DOHH2 (cell line): ENCODE data around the gene TIMM44.
"Not testable (repeated sequence)": the region's sequence is repeated elsewhere in the genome, so short reads cannot be mapped to it uniquely, and the experiment has no call there.

Experiments used
- H3F3A ChIP-seq: fragments of 200-600 bp; sonication (generic), shearing (Covaris generic); 2 replicates; pipeline ENCODE4 v1.6.0; 2016; ENCODE audit warnings: antibody characterized with exemption, mild to moderate bottlenecking; ENCODE audit not compliant: control insufficient read depth, insufficient read depth
- H3K27ac ChIP-seq: fragments of 200-600 bp; sonication (generic); 2 replicates; pipeline ENCODE4 v1.5.1; 2014; ENCODE audit warnings: low read depth, mild to moderate bottlenecking, low read length, moderate library complexity
- H3K27me3 ChIP-seq: fragments of 200-600 bp; sonication (generic); 2 replicates; pipeline ENCODE4 v1.6.1; 2014; ENCODE audit warnings: mild to moderate bottlenecking, low read length, mixed read lengths; ENCODE audit not compliant: control insufficient read depth
- H3K36me3 ChIP-seq: fragments of 200-600 bp; sonication (generic); 2 replicates; pipeline ENCODE4 v1.6.1; 2014; ENCODE audit warnings: mild to moderate bottlenecking, low read length, moderate library complexity, mixed read lengths; ENCODE audit not compliant: control insufficient read depth
- H3K4me1 ChIP-seq: fragments of 200-600 bp; sonication (generic); 2 replicates; pipeline ENCODE4 v1.6.1; 2014; ENCODE audit warnings: mild to moderate bottlenecking, low read length, mixed read lengths; ENCODE audit not compliant: control insufficient read depth
- H3K4me2 ChIP-seq: fragments of 200-600 bp; sonication (generic); 2 replicates; pipeline ENCODE4 v1.6.0; 2014; ENCODE audit warnings: mild to moderate bottlenecking, low read length, moderate library complexity
- H3K4me3 ChIP-seq: fragments of 200-600 bp; sonication (generic); 2 replicates; pipeline ENCODE4 v1.5.1; 2014; ENCODE audit warnings: mild to moderate bottlenecking, low read length, mixed read lengths
- H3K79me2 ChIP-seq: fragments of 200-600 bp; sonication (generic); 2 replicates; pipeline ENCODE4 v1.6.1; 2014; ENCODE audit warnings: mild to moderate bottlenecking, low read length, mixed read lengths; ENCODE audit not compliant: control insufficient read depth
- H3K9me2 ChIP-seq: fragments of 200-600 bp; sonication (generic); replicated peaks from 2 replicates; pipeline ENCODE4 v1.6.1; 2014; ENCODE audit warnings: mild to moderate bottlenecking, low read length, mixed read lengths; ENCODE audit not compliant: control insufficient read depth
- H3K9me3 ChIP-seq: fragments of 200-600 bp; sonication (generic); 2 replicates; pipeline ENCODE4 v1.6.1; 2014; ENCODE audit warnings: antibody characterized with exemption, low read length, mixed read lengths; ENCODE audit not compliant: control insufficient read depth, insufficient read depth
- H4K20me1 ChIP-seq: fragments of 200-600 bp; sonication (generic); 2 replicates; pipeline ENCODE4 v1.6.0; 2014; ENCODE audit warnings: low read depth, mild to moderate bottlenecking, antibody characterized with exemption, low read length, moderate library complexity; ENCODE audit not compliant: control insufficient read depth, insufficient read depth
- CTCF ChIP-seq: fragments of 200-600 bp; sonication (generic); IDR thresholded peaks from one replicate; pipeline ENCODE4 v1.5.1; 2014; ENCODE audit warnings: antibody characterized with exemption, mild to moderate bottlenecking, low read depth, low read length; ENCODE audit not compliant: poor library complexity, severe bottlenecking
- EZH2phosphoT487 ChIP-seq: fragments of 200-600 bp; sonication (generic); IDR thresholded peaks from 2 replicates; pipeline ENCODE4 v1.6.1; 2017; ENCODE audit warnings: borderline replicate concordance, mild to moderate bottlenecking, antibody characterized with exemption, low read length, moderate library complexity, mixed read lengths

The TIMM44 gene

DNA sequence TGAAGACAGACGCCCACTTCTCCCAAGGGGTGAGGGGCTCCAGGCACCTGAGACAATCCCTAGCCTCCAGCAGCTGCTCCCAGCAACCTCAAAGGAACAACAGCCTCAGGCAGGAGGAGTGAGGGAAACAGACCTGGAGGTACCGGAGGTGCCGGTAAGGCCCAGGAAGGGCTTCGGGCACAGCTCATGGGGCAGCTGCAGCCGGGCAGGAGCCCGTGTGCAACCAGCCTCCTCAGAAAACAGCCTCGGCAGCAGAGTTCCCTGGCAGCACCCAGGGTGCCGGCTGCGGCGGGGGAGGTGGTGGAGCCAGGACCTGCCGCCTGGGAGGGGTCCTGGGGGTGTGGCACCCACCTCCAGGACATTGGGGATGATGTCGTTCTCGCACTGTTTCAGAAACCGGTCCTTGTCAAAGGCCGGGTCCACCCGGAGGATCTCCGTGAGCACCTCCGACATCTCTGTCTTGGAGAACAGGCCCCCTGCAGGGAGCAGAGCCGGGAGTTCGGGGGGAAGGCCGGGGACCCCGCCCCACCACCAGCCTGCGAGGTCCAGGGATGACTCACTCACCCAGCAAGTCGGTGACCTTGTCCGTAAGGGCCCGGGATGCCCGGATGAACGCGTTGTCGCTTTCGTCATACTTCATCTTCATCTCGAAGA is 11.1 kb downstream of the TIMM44 start:
- peaks cover 74% of the 10 kb centered on the region for H3K36me3 ChIP-seq

GRCh38 chr19:7931221-7932061 is 12.0 kb downstream of the TIMM44 start:
- no peaks in the 10 kb centered on the region for H3K9me2 ChIP-seq
- H4K20me1 ChIP-seq = 0 out of 2 replicates have a peak, but pooled peaks cover 5% of the 10 kb centered on the region
- H3K79me2 ChIP-seq = no peaks in the 10 kb centered on the region

More for the DNA sequence above, 11.1 kb downstream of the TIMM44 start:
- Histone ChIP-seq H4K20me1 (no peaks in the 10 kb centered on the region), H3K79me2 (0 out of 2 replicates have a peak, but pooled peaks cover 2% of the 10 kb centered on the region), H3K27me3 (no peaks in the 10 kb centered on the region), H3F3A (peaks cover 6% of the 10 kb centered on the region; the same call in 1 of the 2 replicates), H3K4me1 (no peaks in the 10 kb centered on the region), H3K27ac (no peak overlapping the region), H3K4me3 (no peak overlapping the region), H3K9me2 (no peaks in the 10 kb centered on the region), H3K4me2 (no peak overlapping the region), H3K9me3 (no peaks in the 10 kb centered on the region)
- TF ChIP-seq CTCF (no peak), EZH2phosphoT487 (no peak)

GRCh38 chr19:7930765-7931164 is 12.7 kb downstream of the TIMM44 start:
- Histone ChIP-seq H3K27me3 (no peaks in the 10 kb centered on the region), H3K4me3 (no peak overlapping the region), H3F3A (peaks cover 12% of the 10 kb centered on the region; the same call in 1 of the 2 replicates), H3K27ac (no peak overlapping the region), H4K20me1 (0 out of 2 replicates have a peak, but pooled peaks cover 6% of the 10 kb centered on the region), H3K79me2 (no peaks in the 10 kb centered on the region), H3K9me3 (no peaks in the 10 kb centered on the region), H3K9me2 (no peaks in the 10 kb centered on the region), H3K36me3 (peaks cover 64% of the 10 kb centered on the region), H3K4me2 (no peak overlapping the region), H3K4me1 (peaks cover 5% of the 10 kb centered on the region)
- TF ChIP-seq CTCF (no peak), EZH2phosphoT487 (no peak)

More at GRCh38 chr19:7931221-7932061, 12.0 kb downstream of the TIMM44 start:
- H3K4me2 ChIP-seq = no peak overlapping the region
- H3K4me1 ChIP-seq = peaks cover 1% of the 10 kb centered on the region
- no peaks in the 10 kb centered on the region for H3K9me3 ChIP-seq
- H3K36me3 ChIP-seq = peaks cover 70% of the 10 kb centered on the region
- TF ChIP-seq CTCF = no peak
- no peak for TF ChIP-seq EZH2phosphoT487
- peaks cover 9% of the 10 kb centered on the region; the same call in 1 of the 2 replicates for H3F3A ChIP-seq
- no peaks in the 10 kb centered on the region for H3K27me3 ChIP-seq
- no peak overlapping the region for H3K4me3 ChIP-seq
- H3K27ac ChIP-seq = no peak overlapping the region

DNA sequence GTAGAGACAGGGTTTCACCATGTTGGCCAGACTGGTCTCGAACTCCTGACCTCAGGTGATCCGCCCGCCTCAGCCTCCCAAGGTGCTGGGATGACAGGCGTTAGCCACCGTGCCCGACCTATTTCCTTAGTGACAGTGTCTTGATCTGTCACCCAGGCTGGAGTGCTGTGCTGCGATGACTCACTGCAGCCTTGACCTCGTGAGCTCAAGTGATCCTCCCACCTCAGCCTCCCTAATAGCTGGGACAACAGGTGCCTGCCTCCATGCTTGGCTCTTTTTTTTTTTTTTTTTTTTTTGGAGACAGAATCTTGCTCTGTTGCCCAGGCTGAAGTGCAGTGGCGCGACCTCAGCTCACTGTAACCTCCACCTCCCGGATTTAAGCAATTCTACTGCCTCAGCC is 13.4 kb downstream of the TIMM44 start:
- H3K27me3 ChIP-seq, H3K9me3 ChIP-seq, H3K4me2 ChIP-seq, H4K20me1 ChIP-seq, H3K79me2 ChIP-seq, H3K4me3 ChIP-seq, H3K27ac ChIP-seq, H3K9me2 ChIP-seq: not testable (repeated sequence)
- peaks cover 59% of the 10 kb centered on the region for H3K36me3 ChIP-seq
- H3F3A ChIP-seq = peaks cover 12% of the 10 kb centered on the region; the same call in 1 of the 2 replicates
- peaks cover 11% of the 10 kb centered on the region for H3K4me1 ChIP-seq
